GM19438 (cell line): ENCODE results near the gene CDH4.

ENCODE experiments used
- ATAC-seq: cut with Tn5 transposase; IDR thresholded peaks from one replicate; pipeline ENCODE4 v1.9.1; 2021; ENCODE audit warnings: low read depth; ENCODE audit not compliant: unreplicated experiment

Gene CDH4

DNA sequence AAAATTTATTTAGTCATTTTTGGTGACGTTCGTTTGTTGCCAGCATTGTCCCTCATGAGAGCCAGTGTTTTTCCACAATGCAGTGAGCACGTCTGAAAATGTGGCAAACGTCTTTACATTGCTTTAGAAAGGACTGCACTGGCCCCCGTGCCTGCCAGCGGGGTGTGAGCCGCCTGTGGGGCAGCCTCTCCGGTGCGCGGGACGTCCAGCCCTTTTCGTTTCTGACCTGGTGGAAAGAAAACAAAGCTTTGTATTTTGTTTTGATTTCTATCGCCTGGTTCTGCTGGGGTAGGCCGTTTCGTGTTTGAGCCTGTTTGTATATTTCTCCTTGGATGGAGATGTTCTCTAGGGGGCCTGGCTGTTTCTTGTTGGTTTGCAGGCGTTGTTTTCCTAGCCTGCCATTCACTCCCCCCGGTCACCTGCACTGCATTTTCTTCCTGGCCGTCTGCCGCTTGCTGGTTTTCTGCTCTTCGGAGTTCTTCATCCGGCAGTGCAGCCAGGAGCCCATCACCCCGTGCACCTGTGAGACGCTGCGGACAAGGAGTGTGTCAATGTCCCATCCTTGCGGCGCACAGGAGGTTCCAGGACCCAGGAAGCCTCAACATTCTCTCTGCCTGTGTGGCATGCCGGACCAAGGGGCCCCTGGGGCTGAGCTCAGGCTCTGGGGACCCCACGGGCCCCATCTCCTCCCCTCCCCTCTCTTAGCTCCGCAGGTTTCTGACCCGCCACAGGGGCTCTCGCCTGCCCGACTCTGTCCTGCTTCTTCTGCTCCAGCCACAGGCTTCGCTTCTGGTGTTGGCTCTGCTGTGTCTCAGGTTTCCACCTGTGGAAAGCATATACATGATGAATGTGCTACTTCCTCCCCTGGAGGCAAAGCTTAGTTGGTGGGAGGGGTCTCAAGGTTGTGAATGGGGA is 100.5 kb downstream of the CDH4 start:
- no peak for ATAC-seq

DNA sequence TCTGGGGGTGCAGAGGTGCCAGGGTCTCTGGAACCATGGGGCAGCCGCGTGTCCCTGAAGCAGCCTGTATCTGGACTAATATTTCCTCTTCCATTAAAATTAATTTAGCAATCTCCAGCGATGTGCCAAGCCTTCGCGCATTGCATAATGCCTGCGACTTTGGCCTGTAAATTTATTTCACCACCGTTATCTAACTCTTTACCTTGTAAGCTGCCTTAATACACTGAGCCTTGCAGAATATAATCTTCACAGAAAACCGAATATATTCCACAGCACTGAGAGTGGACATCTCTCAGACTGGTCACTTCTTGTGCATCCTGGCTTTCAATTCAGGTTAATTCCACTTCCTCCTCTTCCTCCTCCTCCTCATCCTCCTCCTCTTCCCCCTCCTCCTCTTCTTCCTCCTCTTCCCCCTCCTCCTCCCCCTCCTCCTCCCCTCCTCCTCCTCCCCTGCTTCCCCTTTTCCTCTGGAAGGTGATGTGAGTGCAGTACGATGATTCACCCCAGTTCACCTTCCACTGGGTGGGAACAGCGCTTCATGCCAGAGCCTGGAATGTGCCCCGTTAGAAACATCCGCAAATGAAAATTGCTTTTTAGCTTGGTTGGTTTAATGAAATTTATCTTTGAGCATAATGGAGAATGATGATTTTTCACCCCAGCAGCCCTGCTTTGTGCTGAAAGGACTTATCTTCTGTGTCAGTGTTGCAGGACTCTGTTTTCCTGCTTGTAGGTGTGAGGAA is 101.4 kb downstream of the CDH4 start:
- no peak for ATAC-seq

DNA sequence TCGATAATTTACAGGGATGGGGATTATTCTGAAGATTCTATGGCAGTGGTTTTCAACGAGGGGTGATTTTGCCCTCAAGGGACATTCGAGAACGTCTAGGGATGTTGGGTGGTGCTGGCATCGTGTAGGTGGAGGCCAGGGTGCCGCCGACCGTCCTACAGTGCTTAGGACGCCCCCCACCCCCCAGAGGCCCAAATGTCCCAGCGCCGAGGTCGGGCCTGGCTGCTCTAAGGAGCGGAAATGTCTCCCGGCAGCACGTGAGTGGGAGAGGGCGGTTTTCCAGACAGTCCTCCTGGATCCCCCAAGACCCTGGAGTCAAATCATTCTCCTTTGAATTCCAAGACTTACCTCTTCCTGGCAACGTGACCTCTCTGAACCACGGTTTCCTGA is 101.9 kb downstream of the CDH4 start:
- ATAC-seq, result no peak

DNA sequence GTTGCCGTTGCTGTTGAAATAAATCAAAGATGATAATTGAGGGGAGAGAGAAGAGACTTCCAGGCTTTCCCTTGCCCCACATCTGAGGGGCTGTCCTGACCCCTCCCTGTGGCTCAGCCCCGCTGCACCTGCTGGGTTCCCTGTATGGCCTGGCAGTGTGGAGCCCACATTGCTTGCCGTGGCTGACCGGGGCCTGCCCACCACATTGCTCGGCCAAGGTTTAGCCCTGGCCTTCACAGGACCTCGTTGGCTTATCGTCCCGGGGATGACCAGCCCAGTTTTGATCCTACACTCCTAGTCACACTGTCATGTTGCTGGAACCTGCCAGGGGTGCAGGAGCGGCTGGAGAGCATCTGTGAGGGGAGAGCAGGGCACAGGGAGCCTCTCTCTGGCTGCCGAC is 102.4 kb downstream of the CDH4 start:
- no peak for ATAC-seq

DNA sequence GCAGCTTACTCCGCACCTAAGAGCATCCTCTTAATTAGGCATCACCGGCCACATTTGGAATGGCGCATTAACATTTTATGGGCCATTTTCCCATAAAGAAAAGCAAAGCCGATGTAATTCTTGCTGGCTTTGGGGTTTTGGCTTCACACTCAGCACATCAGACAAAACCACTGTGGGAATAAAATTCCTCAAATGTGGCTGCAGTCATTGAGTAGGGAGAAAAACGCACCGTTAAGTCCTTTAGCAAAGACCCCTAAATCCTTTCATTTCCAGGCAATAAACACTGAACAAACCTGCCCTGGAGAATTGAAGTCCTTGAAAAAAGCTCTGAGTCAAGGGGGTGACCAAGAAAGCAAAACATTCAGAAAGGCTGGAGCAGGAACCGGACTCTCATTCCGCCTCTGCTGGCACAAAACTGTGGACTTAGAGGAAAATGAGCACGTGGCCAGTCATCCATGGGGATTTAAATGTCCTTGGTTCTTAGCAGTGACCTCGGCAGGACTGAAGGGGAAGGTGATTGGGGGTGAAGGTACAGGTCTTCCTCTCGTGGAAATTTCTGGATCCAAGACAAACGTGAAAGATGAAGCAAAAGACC is 102.9 kb downstream of the CDH4 start:
- no peak for ATAC-seq

DNA sequence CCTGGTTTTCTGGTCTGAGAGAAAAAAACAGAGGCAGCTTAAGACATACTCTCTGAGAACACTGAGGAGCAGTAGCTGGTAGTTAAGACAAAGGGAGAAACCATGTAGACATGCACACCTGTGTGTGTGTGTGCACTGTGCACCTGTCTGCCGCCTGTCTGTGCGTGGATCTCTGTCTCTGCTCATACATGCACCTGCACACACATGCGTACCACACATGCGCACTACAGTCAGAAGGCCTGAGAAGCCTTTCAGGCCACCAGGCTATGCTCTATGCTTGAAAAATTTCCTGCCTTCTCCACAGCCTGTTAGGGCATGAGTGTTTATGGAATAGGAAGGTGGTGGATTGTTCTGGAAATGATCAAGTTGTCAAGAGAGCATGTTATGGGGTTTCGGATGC is 103.5 kb downstream of the CDH4 start:
- ATAC-seq, result no peak

DNA sequence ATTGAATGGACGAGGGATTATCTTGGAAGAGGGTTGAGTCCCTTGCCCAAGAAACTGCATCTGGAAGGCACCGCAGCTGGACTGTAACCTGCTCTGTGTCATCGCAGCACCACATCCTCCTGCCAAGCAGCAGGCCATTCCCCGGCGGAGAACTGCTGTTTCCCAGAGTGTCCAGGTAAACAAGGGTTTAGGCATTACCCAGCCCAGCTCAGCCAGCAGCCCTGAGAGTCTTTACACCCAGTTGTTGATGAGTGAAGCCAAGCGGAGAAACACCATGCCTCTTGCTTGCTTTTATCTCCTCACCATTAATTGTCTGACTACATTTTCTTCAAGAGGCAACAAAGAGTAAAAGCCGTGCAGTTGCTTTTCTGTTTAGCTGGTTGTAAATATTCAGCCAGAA is 104.1 kb downstream of the CDH4 start:
- ATAC-seq, result no peak

DNA sequence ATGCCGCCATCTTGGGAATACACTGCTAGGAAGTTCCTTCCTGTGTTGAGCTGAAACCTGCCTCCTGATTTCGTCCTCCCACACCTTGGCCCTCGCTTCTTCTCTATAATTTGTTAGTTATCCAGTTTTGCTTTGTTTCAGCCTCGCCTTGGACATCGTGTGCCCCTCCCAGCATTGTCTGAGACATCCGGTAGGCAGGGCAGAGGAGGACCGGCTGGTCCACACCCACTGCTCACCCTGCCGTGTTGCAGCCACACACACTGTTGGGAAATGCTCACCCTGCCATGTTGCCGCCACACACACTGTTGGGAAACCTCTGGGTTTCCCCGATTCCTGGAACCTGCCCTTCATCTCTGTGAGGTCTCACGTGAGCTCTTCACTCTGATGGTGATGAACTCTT is 105.1 kb downstream of the CDH4 start:
- ATAC-seq, result no peak

DNA sequence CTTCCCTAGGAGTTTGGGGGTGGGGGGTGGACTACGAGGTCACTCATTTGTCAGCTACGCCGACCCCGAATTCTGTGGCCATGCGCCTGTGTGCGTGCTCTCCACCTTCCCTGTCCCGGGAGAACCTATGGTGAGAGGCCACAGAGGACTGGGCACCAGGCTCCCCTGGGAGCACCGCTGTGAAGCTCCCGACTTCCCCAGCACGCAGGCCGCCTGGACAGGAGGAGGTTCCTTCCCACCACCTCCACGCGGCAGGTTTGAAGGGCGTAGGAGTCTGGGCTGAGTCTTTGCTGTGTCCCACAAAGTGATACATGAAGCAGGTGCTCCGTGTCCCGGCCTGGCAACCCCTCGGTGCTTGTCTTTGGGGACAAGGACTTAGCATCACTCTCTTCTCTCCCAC is 107.2 kb downstream of the CDH4 start:
- no peak for ATAC-seq

DNA sequence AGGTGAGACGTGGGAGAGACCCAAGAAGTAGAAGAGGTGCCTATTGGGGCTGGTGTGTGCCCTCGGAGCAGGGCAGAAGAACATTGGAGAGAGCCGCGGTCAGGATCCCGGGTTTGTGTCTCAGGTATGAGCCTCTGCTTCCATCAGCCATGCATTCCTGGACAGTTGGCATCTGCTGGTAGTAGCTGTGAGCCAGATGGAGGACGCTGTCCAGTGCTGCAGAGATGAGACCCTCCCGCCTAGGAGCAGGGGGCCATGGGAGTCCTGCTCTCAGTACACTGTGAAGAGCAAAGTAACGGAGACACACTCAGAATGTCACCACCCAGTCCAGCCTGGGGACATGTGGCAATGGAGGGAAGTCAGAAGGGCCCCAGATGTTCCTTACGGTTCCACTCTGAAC is 108.2 kb downstream of the CDH4 start:
- no peak for ATAC-seq

DNA sequence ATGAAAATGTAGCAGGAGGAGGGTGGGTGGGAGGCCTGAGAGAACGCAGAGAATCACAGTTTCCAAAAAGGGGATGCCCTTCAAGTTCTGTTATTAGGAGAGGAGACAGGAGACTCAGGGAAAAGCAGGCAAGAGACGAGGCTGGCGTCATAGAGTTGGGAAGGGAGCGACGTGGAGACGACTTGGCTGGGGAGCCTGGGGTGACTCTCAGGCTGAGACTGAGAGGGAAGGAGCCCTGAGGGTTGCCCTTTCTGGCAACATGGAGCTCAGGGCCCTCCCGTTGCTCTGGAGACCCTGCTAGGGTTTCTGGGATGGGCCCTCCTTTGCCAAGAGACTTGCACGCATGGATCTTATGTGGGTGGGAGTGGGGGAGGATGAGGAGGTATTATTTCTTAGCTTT is 108.9 kb downstream of the CDH4 start:
- ATAC-seq, result no peak

DNA sequence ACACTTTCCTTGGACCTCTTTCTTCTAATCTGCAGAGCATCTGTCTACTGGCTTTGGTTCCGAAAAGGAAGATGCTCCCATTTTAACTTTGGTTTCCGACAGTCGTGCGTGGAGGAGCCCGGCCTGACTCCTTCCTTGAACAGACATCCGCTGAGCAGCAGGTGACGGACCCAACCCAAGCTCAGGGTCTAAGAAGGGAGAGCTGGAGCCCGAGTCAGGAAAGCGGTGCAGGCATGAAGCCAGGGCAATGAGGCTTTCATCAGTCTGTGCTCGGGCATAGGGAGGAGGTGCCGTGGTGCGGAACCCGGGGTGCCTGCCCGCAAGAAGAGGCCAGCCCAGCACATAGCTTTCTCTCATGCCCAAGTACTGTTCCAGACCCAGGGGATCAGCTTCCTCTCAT is 109.4 kb downstream of the CDH4 start:
- no peak for ATAC-seq

DNA sequence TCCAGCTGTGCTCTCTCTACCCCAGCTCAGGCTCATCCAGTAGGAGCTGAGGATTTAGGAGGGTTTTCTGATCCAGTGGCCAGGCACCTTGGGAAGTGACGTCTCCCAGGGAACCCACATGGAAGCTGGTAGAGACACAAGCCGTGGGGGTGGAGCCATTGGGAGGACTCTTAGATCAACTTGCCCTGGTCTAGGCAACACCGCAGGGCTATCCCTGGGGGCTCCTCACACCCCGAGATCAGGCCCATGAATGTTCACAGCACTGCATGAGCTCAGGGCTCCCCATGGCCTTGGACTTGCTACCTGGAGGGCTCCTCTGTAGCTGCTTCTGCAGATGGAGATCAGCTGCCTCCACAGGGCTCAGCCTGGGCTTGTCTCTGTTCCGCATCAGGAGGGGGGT is 112.1 kb downstream of the CDH4 start:
- no peak for ATAC-seq

DNA sequence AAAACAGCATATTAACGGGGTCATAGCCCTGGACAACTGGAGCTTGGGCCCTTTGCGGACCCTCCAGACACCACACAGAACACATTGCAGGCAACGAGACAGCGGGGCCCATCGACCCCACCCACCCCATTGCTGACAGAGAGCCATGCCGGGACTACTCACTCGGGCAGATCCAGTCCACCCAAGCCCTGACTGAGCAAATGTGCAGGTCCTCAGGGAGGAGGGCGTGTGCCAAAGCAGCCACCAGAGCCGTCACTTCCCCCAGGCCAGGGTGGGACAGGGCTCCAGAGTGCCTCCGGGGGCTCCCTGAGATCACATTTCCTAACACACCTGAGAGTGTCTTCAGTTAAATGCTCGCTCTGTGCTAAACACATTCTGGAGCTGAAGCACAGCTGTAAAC is 114.9 kb downstream of the CDH4 start:
- ATAC-seq, result no peak

DNA sequence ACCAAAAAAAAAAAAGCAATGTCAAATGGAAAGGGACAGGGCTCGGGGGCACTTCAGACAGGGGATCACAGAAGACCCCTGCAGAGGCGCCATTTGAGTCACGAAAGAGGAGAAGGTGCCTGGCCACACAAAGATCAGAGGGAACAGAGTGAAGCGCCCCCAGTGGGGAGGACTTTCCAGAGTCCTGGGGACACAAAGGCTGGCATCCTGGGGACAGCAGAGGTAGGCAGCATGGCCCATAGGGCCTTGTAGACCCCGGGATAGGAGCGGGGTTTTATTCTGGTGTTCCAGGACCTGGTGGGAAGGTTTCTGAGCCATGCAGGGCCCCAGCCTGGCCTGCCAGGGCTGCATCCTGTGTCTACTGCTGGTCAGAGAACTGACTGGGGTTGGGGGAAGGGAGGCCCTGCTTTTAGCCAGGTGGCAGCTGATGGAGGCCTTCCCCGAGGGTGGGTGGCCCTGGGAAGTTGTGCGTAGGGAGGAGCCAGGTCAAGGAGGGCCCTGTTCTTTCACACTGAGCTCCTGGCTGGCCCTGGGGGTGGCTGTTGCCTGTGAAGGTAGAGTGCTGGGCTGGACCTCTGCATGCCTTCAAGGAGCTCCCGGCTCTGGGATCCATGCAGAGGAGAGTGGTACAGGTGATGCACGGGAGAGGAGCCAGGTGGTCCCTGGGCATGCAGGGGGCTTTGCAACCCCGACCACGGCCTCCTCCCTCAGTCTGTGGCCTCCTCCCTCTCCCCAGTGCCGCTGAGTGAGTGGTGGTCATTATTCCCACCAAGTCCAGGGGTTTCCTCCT is 117.9 kb downstream of the CDH4 start:
- no peak for ATAC-seq

DNA sequence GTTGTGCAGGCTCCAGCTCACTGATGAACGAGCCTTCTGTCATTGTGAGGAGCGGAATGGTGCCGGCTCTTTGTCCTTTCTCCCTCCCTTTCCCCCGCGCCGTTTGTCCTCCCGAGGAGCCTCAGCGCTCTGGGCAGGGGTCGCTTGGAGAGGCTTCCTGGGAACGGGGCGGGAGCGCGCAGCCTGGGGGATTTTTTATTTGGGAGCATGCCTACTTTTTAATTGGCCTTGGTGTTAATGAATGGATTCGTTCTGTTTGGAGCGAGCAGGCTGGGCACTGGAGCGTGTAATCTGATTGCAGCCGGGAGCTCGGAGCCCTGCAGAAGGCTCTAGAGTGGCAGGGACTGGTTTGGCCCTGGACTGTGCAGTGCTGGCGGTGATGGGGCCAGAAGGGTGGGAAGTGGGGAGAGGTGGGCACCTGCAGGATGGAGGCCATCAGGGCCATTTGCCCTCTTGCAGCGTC is 118.8 kb downstream of the CDH4 start:
- no peak for ATAC-seq

DNA sequence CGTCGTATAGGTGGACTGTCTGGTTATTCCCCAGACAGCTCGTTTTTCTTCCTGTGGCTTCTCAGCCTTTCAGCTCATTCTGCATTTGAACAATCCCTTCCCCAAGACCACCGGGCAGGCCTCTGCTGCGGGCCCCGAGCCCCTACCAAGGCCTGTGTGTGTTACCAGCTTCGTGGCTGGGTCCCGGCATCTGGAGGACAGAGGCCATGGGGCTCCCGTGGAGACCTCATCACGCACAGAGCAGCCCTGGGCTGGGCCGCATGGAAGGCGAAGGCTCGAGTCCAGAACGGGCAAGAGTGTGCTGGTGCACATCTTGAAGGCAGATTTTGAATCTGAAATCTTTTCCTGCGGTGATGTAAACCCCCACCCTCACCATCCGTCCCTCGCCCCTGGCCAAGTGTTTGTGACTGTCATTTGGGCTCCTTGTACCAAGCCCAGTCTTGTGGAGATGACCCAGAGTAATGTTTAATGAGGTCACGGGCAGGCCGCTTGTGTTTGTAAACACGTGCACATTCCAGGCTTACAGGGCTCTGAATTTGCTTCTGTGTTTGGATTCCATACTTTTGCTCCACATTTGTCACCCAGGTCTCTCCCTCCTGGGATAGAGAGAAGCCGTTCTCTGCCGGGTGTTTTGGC is 119.6 kb downstream of the CDH4 start:
- ATAC-seq, result no peak

DNA sequence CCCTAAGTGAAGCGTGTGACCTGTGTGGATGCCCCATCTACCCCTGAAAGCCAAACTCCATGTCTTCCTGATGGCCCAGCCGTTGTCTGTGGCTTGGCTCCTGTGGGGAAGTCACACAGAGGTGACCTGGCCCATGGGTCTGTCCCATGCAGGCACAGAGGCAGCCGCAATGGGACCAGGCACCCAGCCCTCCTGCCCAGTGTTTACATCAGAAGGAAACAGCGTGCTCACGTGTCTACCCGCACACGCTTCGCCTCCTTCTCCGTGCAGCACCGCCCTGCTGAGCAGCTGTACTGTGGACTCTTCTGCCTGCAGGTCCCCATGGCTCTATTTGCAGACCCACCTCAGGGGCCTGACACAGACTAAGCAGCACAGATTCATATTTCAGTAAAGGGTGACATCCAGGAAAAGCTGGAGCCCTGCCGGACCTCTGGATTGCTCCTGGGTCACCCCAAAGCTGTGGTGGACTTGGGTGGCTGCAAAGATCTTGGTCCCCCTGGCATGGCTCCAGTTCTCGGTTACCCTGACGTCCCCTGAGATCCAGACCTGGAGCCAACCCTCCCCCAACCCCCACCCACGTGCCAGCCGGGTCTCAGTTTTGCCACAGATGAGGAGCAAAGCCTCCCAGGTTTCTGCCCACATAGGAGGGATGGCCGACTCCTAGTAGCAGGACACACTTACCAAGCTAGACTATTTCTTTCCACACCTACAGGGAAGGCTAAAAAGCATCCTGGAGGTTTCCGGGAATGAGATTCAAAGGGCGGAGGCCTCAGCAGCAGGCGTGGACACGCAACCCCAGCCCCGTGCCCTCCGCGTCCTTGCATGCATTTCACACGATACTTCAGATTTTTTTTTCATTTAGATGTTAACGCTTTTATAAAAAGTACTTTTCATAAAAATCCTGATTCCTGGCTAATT is 120.3 kb downstream of the CDH4 start:
- ATAC-seq, result no peak

DNA sequence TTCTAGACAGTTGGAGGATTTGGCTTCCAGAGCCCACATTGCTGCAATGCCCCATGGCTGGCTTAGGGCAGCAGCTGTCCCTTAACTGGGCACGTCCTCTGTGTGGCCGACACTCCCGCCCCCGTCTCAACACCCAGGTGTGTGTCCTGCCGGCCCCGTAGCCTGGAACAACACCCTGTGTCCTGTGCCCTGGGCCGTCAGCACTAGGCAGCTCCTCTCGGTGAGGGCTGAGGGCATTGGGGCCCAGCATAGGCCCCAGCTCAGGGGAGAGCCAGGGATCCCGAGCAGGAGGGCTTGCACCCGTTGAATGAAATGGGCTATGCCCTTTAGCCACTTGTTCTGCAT is 121.0 kb downstream of the CDH4 start:
- no peak for ATAC-seq
